HG03064 (cell line): ENCODE data around the gene ARID1B.

Experiments used
- ATAC-seq: cut with Tn5 transposase; IDR thresholded peaks from one replicate; pipeline ENCODE4 v1.9.1; 2021; ENCODE audit warnings: low read depth; ENCODE audit not compliant: unreplicated experiment

ARID1B gene

GRCh38 chr6:156875062-156875461 is 97.9 kb downstream of the ARID1B start:
- no peak for ATAC-seq

GRCh38 chr6:156876302-156876701 is 99.1 kb downstream of the ARID1B start:
- no peak for ATAC-seq

GRCh38 chr6:156877126-156877863 is 100.1 kb downstream of the ARID1B start:
- ATAC-seq, result no peak

GRCh38 chr6:156878681-156879080 is 101.5 kb downstream of the ARID1B start:
- no peak for ATAC-seq

GRCh38 chr6:156879186-156879585 is 102.0 kb downstream of the ARID1B start:
- ATAC-seq, result no peak

GRCh38 chr6:156879591-156879990 is 102.4 kb downstream of the ARID1B start:
- ATAC-seq, result no peak

- ATAC-seq, result no peak
Observed at GRCh38 chr6:156880913-156881312, 103.7 kb downstream of the ARID1B start.

- ATAC-seq, result no peak
Observed at GRCh38 chr6:156881687-156882629, 104.8 kb downstream of the ARID1B start.

- no peak for ATAC-seq
Observed at GRCh38 chr6:156883497-156884252, 106.5 kb downstream of the ARID1B start.

GRCh38 chr6:156884306-156884705 is 107.1 kb downstream of the ARID1B start:
- no peak for ATAC-seq

- ATAC-seq, result no peak
Observed at GRCh38 chr6:156885562-156885961, 108.4 kb downstream of the ARID1B start.

GRCh38 chr6:156886409-156886808 is 109.2 kb downstream of the ARID1B start:
- ATAC-seq, result peak; percentile 58

GRCh38 chr6:156887623-156888269 is 110.6 kb downstream of the ARID1B start:
- ATAC-seq, result no peak

GRCh38 chr6:156889469-156889868 is 112.3 kb downstream of the ARID1B start:
- ATAC-seq, result no peak

- ATAC-seq, result no peak
Observed at GRCh38 chr6:156889986-156890385, 112.8 kb downstream of the ARID1B start.

- ATAC-seq, result no peak
Observed at GRCh38 chr6:156890627-156891314, 113.6 kb downstream of the ARID1B start.

- no peak for ATAC-seq
Observed at GRCh38 chr6:156897907-156898531, 120.8 kb downstream of the ARID1B start.

GRCh38 chr6:156899071-156899470 is 121.9 kb downstream of the ARID1B start:
- ATAC-seq, result no peak

- ATAC-seq, result no peak
Observed at GRCh38 chr6:156899532-156900135, 122.5 kb downstream of the ARID1B start.
